NCI-H1694 (cell line): ENCODE data around the gene TM2D1.
"Not testable (repeated sequence)": the region's sequence is repeated elsewhere in the genome, so short reads cannot be mapped to it uniquely, and the experiment has no call there.

Experiments
- DNase-seq: peaks from one replicate; lab custom pipeline; 2025; lab: John Stamatoyannopoulos, UW

The TM2D1 gene

GRCh38 chr1:61718996-61719663 lies 5.8 kb downstream of the TM2D1 start:
- not testable (repeated sequence) for DNase-seq

GRCh38 chr1:61711969-61712368 lies 13.0 kb downstream of the TM2D1 start:
- no peak for DNase-seq

DNA sequence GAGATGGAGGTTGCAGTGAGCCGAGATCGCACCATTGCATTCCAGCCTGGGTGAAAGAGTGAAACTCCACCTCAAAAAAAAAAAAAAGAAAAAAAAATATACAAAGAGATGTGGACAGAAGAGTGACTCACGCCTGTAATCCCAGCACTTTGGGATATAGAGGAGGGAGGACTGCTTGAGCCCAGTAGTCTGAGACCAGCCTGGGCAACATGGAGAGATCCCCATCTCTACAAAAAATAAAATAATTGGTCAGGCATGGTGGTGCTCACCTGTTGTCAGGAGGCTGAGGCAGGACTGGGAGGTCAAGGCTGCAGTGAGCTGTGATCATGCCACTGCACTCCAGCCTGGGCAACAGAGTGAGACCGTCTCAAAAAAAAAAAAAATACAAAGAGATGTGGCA lies 13.7 kb downstream of the TM2D1 start:
- DNase-seq, result not testable (repeated sequence)

- DNase-seq, result no peak
These were observed 15.0 kb downstream of the TM2D1 start for GRCh38 chr1:61709908-61710289.

DNA sequence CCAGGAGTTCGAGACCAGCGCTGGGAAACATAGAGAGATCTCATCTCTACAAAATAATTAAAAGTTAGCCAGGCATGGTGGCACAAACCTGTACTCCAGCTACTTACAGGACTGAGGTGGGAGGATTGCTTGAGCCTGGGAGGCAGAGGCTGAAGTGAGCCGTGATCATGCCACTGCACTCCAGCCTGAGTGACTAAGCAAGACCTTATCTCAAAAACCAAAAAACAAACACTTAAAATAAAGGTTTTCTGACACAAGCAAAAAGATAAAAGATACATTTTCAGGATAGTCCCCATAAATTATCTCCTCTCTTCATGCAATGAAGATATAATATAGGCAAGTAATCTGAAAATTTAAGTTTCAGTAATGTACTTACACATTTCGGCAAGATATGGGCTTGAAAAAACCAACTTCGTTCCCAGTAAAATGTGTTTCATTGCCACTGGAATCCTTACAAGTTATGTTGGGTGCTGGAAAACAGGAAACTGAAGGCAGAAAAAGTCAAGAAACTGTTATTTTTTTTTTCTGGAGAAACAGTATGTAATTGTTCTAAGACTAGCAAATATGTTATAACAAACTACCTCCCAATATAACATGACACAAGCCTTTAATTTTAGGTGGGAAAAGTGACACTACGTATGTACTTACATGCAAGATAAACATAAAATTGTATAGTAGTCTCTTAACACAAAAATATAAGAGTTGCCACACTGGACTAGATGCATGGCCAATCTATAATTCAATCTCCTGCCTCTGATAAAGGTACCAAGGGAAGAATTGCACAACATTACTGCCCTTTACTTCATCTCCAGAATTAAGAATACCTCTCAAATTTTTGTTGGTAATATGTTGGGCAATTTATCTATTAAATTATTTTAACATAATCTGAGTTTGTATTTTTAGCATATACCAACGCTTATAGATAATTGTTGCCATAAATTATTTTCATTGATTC lies 15.7 kb downstream of the TM2D1 start:
- no peak for DNase-seq

DNA sequence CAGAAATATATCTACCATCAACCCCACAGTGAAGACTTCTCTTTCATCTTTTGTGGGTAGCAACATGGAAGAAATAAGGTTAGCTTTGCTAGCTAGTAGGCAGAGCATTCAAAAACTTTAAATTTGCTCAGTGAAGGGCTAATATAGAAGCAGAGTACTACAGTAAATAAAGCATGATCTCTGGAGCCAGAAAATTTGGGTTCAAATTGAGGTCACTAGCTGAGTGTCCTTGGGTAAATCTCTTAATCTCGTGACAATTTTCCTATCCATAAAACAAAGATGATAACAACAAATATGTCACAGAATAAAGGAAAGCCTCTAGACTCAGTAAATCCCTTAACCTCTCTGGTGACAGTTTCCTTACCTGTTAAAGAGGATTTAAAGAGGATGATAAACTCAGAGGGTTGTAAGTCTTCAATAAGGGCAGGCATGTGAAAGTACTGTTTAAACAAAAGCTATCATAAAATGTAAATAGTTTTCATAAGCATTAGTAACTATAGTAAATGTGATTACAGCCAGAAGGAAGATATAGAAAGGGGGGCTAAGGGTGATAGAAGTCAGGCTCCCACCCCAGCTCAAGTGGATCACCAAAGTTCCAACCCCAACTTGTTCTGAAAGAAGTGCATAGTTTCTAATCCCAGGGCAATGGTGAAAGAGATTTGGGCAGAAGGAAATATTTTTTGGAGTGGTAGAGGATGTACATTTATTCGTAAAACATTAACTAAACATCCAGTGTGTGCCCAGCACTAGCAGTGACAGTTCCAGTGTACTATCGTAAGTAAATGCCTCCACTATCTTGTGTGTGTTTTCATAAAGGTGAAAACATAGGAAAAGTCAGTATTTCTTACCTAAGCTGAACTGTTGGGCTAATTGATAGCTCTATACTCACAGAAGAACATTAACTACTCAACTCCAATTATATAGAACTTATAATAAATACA lies 24.8 kb downstream of the TM2D1 start:
- DNase-seq, result no peak

DNA sequence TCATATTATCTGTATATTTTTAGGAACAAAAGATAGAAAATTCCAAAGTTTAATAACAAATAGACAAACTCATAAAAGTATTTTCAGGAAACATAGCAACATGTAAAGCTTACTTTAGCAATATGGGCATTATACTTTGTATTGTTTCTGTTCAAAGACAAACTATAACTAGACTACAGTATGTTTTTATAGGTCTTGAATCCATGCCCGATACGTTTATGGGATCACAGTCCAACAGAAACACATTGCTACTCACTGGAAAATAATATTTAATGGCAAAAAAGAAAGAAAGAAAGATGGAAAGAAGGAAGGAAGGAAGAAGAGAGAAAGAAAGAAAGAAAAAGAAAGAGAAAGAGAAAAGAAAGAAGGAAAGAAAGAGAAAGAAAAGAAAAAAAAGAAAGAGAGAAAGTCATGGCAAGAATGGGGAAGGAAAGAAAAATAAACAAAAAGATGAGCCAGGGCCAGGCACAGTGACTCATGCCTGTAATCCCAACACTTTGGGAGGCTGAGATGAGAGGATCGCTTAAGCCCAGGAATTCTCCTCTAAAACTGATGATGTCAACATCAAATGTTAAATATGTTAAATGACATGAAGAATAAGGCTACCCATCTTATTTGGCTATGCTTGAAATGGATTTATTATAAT lies 32.7 kb downstream of the TM2D1 start:
- DNase-seq, result no peak

DNA sequence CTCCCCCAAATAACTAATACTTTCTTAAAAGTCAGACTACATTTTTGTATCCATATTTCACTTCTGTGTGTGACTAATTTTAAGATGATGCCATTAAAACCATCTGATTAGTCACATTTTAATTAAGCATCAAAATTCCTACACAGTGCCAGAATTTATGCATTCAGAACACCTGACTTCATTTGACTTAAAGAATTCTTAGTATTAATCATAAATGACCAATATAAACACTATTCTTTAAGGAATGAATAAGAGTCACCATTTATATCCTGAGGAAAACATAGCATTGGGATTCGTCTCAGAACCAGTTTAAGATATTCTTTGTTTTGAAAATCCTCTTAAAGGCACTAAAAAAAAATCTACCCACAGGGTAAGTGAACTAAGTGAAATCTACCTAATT lies 37.0 kb downstream of the TM2D1 start:
- no peak for DNase-seq

DNA sequence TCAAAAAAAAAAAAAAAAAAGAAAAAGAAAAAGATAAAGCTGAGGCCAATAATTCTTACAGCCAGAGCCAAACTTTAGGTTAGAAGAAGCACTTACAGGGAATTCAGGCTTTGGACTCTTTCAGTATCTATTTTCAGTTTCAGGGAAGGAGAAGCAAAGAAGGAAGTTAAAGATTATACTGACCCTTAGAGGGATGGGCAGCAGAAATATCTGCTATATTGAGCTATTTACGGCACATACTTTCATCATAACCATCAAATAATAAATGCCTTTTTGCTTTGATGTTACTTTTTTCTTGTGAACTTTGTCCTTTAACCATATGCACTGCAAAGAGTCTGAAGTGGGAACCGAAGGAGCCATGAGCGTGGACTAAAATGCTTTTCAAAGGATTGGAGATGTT lies 42.0 kb downstream of the TM2D1 start:
- no peak for DNase-seq

DNA sequence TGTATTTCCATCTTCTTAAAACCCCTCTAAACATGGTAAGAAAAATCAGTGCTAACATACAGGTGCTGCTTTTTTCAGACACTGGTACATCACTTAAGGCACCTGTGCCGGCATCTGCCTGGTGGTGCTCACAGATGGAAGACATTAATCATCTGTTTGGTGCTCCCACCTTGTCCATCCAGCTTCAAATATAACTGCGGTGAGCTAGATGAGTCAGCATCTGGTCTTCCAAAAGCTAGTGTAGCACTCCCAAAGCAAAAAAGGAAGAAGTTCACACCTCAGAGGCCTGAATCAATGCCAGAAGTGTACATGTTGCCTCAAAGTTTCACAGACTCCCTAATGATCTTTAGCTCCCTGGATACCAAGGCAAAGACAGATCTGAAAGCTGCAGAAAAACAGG lies 44.4 kb downstream of the TM2D1 start:
- DNase-seq, result no peak

- DNase-seq, result not testable (repeated sequence)
These were observed 48.1 kb downstream of the TM2D1 start for GRCh38 chr1:61676881-61677280.

DNA sequence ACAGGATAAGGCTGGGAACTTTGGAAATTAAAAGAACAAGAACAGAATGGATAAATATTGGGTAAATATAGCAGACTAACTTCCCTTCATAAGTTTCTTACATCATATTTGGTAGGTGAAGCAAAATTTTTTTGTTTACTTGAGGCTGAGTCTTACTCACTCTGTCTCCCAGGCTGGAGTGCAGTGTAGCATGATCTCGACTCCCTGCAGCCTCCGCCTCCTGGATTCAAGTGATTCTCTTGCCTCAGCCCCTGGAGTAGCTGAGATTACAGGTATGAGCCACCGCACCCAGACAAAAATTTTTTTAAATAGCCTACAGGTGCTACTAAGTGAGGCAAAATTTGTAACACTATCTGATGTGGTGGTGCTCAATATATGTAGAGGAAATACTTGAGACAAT lies 50.7 kb downstream of the TM2D1 start:
- no peak for DNase-seq

GRCh38 chr1:61672376-61672775 lies 52.6 kb downstream of the TM2D1 start:
- DNase-seq, result no peak

DNA sequence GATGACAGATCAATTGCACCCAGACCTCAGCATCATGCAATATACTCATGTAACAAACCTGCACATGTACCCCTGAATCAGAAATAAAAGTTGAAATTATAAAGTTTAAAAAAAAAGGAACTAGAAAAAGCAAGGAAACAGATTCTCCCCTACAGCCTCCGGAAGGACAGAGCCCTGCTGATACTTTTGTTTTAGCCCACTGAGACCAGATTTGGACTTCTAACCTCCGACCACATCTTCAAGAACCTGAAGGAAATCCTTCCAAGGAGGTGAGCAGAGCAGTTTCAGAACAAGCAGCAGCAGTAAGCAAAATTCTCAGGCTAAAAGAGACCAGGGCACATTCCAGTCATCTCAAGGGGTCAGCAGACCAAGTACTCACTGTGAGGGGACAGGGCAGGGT lies 54.5 kb downstream of the TM2D1 start:
- no peak for DNase-seq

- DNase-seq, result no peak
These were observed 54.9 kb downstream of the TM2D1 start for GRCh38 chr1:61670016-61670415.

- DNase-seq, result no peak
These were observed 65.9 kb downstream of the TM2D1 start for GRCh38 chr1:61659061-61659460.

- DNase-seq, result no peak
These were observed 69.5 kb downstream of the TM2D1 start for GRCh38 chr1:61655453-61655852.

- DNase-seq, result no peak
These were observed 70.9 kb downstream of the TM2D1 start for GRCh38 chr1:61654067-61654466.

GRCh38 chr1:61648983-61649742 lies 75.8 kb downstream of the TM2D1 start:
- no peak for DNase-seq

DNA sequence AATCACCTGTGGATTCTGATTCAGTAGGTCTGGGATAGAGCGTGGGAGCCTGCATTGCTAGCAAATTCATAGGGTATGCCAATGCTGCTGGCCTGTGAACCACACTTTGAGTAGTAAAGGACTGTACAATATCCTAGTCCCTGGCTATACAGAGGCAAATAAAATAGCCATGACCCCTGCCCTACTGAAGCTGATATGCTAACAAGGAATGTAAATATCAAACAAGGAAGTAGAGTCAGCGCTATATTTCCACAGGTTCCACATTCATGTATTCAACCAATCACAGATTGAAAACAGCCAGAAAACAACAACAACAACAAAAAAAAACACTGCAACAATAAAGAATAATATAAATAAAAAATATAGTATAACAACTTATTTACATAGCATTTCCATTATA lies 77.8 kb downstream of the TM2D1 start:
- DNase-seq, result no peak

DNA sequence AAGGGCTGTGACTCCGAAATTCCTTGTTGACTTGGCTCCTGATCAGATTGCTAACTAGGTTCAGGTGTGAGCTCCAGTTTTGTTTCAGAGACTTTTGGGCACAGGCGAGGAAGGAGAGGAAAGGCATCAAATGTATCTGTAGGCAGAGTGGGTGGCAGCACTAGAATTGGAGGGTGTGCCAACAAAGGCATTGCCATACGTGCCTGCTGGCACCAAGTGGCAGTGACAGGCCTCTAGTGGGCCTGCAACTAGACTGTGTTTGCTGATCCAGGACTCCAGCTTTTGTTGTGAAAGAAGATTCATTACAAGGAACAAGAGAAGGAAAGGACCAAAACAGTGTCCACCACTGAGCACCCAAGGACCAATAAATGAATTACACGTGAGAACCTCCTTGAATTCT lies 79.5 kb downstream of the TM2D1 start:
- DNase-seq, result no peak
